H1 (cell line): ENCODE results near the gene LTF.

ENCODE experiments used
- ASH2L ChIP-seq: fragments of 200-600, 300-600 bp; sonication (generic); IDR thresholded peaks from one replicate; pipeline ENCODE4 v1.7.1; 2017; ENCODE audit warnings: low read length
- EP300 ChIP-seq, 2 experiments: IDR thresholded peaks; 1 replicate in 1 of 2; 2 replicates in 1 of 2; pipeline ENCODE4 v1.6.1; 2011 to 2012; ENCODE audit warnings: low read depth in 2 of 2, low read length in 2 of 2, mild to moderate bottlenecking in 2 of 2, borderline replicate concordance in 1 of 2, inconsistent platforms in 1 of 2, moderate library complexity in 1 of 2
- POLR2A ChIP-seq, 2 experiments: IDR thresholded peaks; 1 replicate in 1 of 2; 2 replicates in 1 of 2; pipeline ENCODE4 v1.6.1; 2011; ENCODE audit warnings: low read depth in 2 of 2, low read length in 2 of 2, mild to moderate bottlenecking in 2 of 2; ENCODE audit errors: control extremely low read depth in 1 of 2
- POLR2AphosphoS5 ChIP-seq: IDR thresholded peaks from 2 replicates; pipeline ENCODE4 v1.6.1; 2011; ENCODE audit warnings: low read depth, low read length
- SP1 ChIP-seq: IDR thresholded peaks from 2 replicates; pipeline ENCODE4 v1.6.1; 2011; ENCODE audit warnings: low read depth, low read length
- TF ChIP-seq, protein P1 (sequence below), 3 experiments: IDR thresholded peaks; 1 replicate in 2 of 3; 2 replicates in 1 of 3; pipeline versions ENCODE4 v1.5.1 to v1.6.1; 2011; ENCODE audit warnings: low read length in 3 of 3, mild to moderate bottlenecking in 3 of 3, inconsistent platforms in 2 of 3, low read depth in 1 of 3, moderate library complexity in 1 of 3; ENCODE audit not compliant: insufficient read depth in 1 of 3; ENCODE audit errors: control extremely low read depth in 1 of 3

DNA sequence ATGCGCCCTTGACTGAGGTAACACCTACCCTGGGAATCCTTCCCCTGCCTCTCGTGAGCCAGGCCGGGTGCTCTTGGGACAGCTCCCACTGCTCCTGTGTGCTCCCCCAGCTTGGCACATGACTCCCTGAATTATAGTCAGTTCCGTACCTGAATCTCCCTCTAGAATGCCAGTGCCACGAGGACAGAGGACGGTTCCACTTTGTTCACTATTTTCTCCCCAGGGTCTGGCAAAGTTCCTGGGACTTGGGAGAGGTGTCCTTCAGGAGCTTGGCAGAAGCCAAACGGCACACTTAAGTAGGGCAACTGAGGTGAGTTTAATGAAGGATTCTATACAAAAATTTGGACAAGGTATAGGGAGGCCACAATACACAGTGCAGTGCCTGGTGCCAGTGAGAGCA, 67.6 kb downstream of the LTF start:
- TF ChIP-seq, protein P1, sequence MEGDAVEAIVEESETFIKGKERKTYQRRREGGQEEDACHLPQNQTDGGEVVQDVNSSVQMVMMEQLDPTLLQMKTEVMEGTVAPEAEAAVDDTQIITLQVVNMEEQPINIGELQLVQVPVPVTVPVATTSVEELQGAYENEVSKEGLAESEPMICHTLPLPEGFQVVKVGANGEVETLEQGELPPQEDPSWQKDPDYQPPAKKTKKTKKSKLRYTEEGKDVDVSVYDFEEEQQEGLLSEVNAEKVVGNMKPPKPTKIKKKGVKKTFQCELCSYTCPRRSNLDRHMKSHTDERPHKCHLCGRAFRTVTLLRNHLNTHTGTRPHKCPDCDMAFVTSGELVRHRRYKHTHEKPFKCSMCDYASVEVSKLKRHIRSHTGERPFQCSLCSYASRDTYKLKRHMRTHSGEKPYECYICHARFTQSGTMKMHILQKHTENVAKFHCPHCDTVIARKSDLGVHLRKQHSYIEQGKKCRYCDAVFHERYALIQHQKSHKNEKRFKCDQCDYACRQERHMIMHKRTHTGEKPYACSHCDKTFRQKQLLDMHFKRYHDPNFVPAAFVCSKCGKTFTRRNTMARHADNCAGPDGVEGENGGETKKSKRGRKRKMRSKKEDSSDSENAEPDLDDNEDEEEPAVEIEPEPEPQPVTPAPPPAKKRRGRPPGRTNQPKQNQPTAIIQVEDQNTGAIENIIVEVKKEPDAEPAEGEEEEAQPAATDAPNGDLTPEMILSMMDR (IDR thresholded peaks at IDR 0.05; ENCODE audit: control extremely low read depth in 1 of 3, insufficient read depth in 1 of 3, low read depth in 1 of 3, low read length in 3 of 3): no peak
- TF ChIP-seq EP300 (IDR thresholded peaks at IDR 0.05; ENCODE audit: borderline replicate concordance in 1 of 2, low read depth in 2 of 2, low read length in 2 of 2): no peak
- no peak for TF ChIP-seq POLR2A (IDR thresholded peaks at IDR 0.05; ENCODE audit: control extremely low read depth in 1 of 2, low read depth in 2 of 2, low read length in 2 of 2)
- no peak for TF ChIP-seq SP1
- no peak for TF ChIP-seq POLR2AphosphoS5
- no peak for TF ChIP-seq ASH2L
